Ramos (cell line): ENCODE results near the gene MRPL10.

ENCODE experiments used
- in situ Hi-C: fragments of 300-500 bp; cut with MboI; formaldehyde crosslinking; loops from one replicate; pipeline ENCODE4 v1.14.3; 2022; ENCODE audit warnings: low sequenced_read_pairs; ENCODE audit not compliant: unreplicated experiment

Gene MRPL10

GRCh38 chr17:47862621-47863440 is 31.5 kb upstream of the MRPL10 start:
- in situ Hi-C loops, result no loop called here

- in situ Hi-C loops, result no loop called here
Observed at GRCh38 chr17:47860386-47860785, 29.0 kb upstream of the MRPL10 start.

- in situ Hi-C loops, result no loop called here
Observed at GRCh38 chr17:47857551-47858455, 26.5 kb upstream of the MRPL10 start.

GRCh38 chr17:47856830-47857229 is 25.5 kb upstream of the MRPL10 start:
- in situ Hi-C loops, result no loop called here

GRCh38 chr17:47855737-47856136 is 24.4 kb upstream of the MRPL10 start:
- in situ Hi-C loops, result no loop called here

- in situ Hi-C loops, result no loop called here
Observed at GRCh38 chr17:47853616-47854015, 22.3 kb upstream of the MRPL10 start.

GRCh38 chr17:47852113-47852949 is 21.0 kb upstream of the MRPL10 start:
- in situ Hi-C loops, result no loop called here

GRCh38 chr17:47851764-47852112 is 20.4 kb upstream of the MRPL10 start:
- in situ Hi-C loops, result no loop called here

GRCh38 chr17:47850692-47851573 is 19.6 kb upstream of the MRPL10 start, which contains the start of gene SP6:
Gene SP6, minus strand, starts transcription at chr17:47851163. Its CDS starts 2,734 bp downstream, at chr17:47848429.
- in situ Hi-C loops, result no loop called here

- in situ Hi-C loops, result no loop called here
Observed at GRCh38 chr17:47850373-47850691, 19.0 kb upstream of the MRPL10 start.

- in situ Hi-C loops, result no loop called here
Observed at GRCh38 chr17:47848198-47848513, 16.8 kb upstream of the MRPL10 start.

GRCh38 chr17:47847341-47848197 is 16.2 kb upstream of the MRPL10 start:
- in situ Hi-C loops, result no loop called here

- in situ Hi-C loops, result no loop called here
Observed at GRCh38 chr17:47846716-47847340, 15.5 kb upstream of the MRPL10 start.

GRCh38 chr17:47845716-47846075 is 14.4 kb upstream of the MRPL10 start:
- in situ Hi-C loops, result no loop called here

GRCh38 chr17:47844814-47845715 is 13.7 kb upstream of the MRPL10 start:
- in situ Hi-C loops, result loop anchor here (5.0 kb wide), 1 partner anchor 47 kb away; no protein-coding TSS in a partner anchor

GRCh38 chr17:47844227-47844626 is 12.9 kb upstream of the MRPL10 start:
- in situ Hi-C loops, result loop anchor here (5.0 kb wide), 1 partner anchor 48 kb away; no protein-coding TSS in a partner anchor

- in situ Hi-C loops, result loop anchor here (5.0 kb wide), 1 partner anchor 49 kb away; no protein-coding TSS in a partner anchor
Observed at GRCh38 chr17:47843391-47843730, 12.0 kb upstream of the MRPL10 start.
